Fibroblast of lung (primary cell): ENCODE measurements around the gene FHIT.

ENCODE experiments used
- CTCF ChIP-seq, 2 donors: IDR thresholded peaks in 1 of 2; conservative IDR thresholded peaks in 1 of 2; 1 replicate in 1 of 2; 2 replicates in 1 of 2; pipeline ENCODE4 v1.5.1; 2011 to 2012; ENCODE audit warnings: low read length in 2 of 2, control low read depth in 1 of 2, inconsistent platforms in 1 of 2, low read depth in 1 of 2, mild to moderate bottlenecking in 1 of 2
- EZH2 ChIP-seq: IDR thresholded peaks from 2 replicates; pipeline ENCODE4 v1.5.1; 2012; ENCODE audit warnings: low read length, control low read depth, mild to moderate bottlenecking; ENCODE audit errors: missing control alignments

- TF ChIP-seq CTCF (conservative IDR thresholded peaks at IDR 0.05 in 1 of 2, IDR thresholded peaks at IDR 0.05 in 1 of 2; ENCODE audit: low read depth in 1 of 2, low read length in 2 of 2) = no peak
- no peak for TF ChIP-seq EZH2
These were observed 837.7 kb downstream of the FHIT start for GRCh38 chr3:60413551-60413950.
